WI38 (cell line): ENCODE measurements around the gene GADL1.

Source experiments
- H3K4me3 ChIP-seq: 2 replicates; pipeline ENCODE4 v1.5.1; 2011; ENCODE audit warnings: low read depth, mild to moderate bottlenecking, control low read depth, low read length
- CTCF ChIP-seq: IDR thresholded peaks from 2 replicates; pipeline ENCODE4 v1.5.1; 2012; ENCODE audit warnings: low read depth, mild to moderate bottlenecking, control low read depth, low read length

GADL1 gene

GRCh38 chr3:30858894-30859389 is 35.5 kb downstream of the GADL1 start:
- H3K4me3 ChIP-seq: no peak overlapping the region
- TF ChIP-seq CTCF: no peak

GRCh38 chr3:30855400-30856292 is 38.8 kb downstream of the GADL1 start:
- no peak for TF ChIP-seq CTCF
- no peak overlapping the region for H3K4me3 ChIP-seq

- no peak overlapping the region for H3K4me3 ChIP-seq
- no peak for TF ChIP-seq CTCF
Observed at GRCh38 chr3:30852833-30853232, 41.6 kb downstream of the GADL1 start.

- H3K4me3 ChIP-seq: no peak overlapping the region
- no peak for TF ChIP-seq CTCF
Observed at GRCh38 chr3:30848087-30848779, 46.2 kb downstream of the GADL1 start.

GRCh38 chr3:30847592-30847991 is 46.9 kb downstream of the GADL1 start:
- TF ChIP-seq CTCF: no peak
- H3K4me3 ChIP-seq: no peak overlapping the region

GRCh38 chr3:30845606-30846005 is 48.9 kb downstream of the GADL1 start:
- no peak overlapping the region for H3K4me3 ChIP-seq
- no peak for TF ChIP-seq CTCF

- TF ChIP-seq CTCF: no peak
Observed at GRCh38 chr3:30843877-30844276, 50.6 kb downstream of the GADL1 start.

More at GRCh38 chr3:30843877-30844276, 50.6 kb downstream of the GADL1 start:
- no peak overlapping the region for H3K4me3 ChIP-seq
